ENCODE results near the gene KISS1R.

The KISS1R gene

GRCh38 chr19:884420-885211 lies 32.5 kb upstream of the KISS1R start:
- Histone ChIP-seq H3K79me2 (ENCODE audit: low read length) (peaks cover 2% of the 10 kb centered on the region; the same call in 1 of the 2 replicates), H2AFZ (ENCODE audit: low read length) (no peak overlapping the region), H3K9ac (ENCODE audit: low read length) (no peak overlapping the region), H3K4me2 (ENCODE audit: low read depth, low read length) (no peak overlapping the region), H3K9me2 (replicated peaks; ENCODE audit: insufficient read depth, low read length) (no peaks in the 10 kb centered on the region), H3K27me3 (replicated peaks; ENCODE audit: insufficient read depth, low read length) (no peaks in the 10 kb centered on the region), H4K20me1 (ENCODE audit: insufficient read depth, low read length) (no peaks in the 10 kb centered on the region; the same call in 1 of the 2 replicates), H3F3A (ENCODE audit: insufficient read depth, low read length) (no peaks in the 10 kb centered on the region), H3K4me3 (ENCODE audit: low read length) (no peak overlapping the region), H3K27ac (ENCODE audit: low read length) (no peak overlapping the region), H3K36me3 (replicated peaks; ENCODE audit: insufficient read depth, low read length) (no peaks in the 10 kb centered on the region; the same call in 1 of the 2 replicates), H3K9me3 (replicated peaks; ENCODE audit: insufficient read depth, low read length) (no peaks in the 10 kb centered on the region), H3K4me1 (ENCODE audit: low read length) (no peaks in the 10 kb centered on the region)
- no peak for DNase-seq
- TF ChIP-seq EZH2 (optimal IDR thresholded peaks at IDR 0.05; ENCODE audit: low read depth, low read length) (no peak), EZH2phosphoT487 (IDR thresholded peaks at IDR 0.05; ENCODE audit: low read length) (no peak), CTCF (IDR thresholded peaks at IDR 0.05; ENCODE audit: low read length) (no peak)

GRCh38 chr19:885536-886224 lies 31.5 kb upstream of the KISS1R start:
- no peaks in the 10 kb centered on the region for H3K4me1 ChIP-seq (ENCODE audit: low read length)
- peaks cover 13% of the 10 kb centered on the region for H3K79me2 ChIP-seq (ENCODE audit: low read length)
- DNase-seq = no peak
- H3F3A ChIP-seq (ENCODE audit: insufficient read depth, low read length) = no peaks in the 10 kb centered on the region
- H3K9ac ChIP-seq (ENCODE audit: low read length) = no peak overlapping the region
- no peak overlapping the region for H2AFZ ChIP-seq (ENCODE audit: low read length)
- no peak overlapping the region for H3K27ac ChIP-seq (ENCODE audit: low read length)
- H3K36me3 ChIP-seq (replicated peaks; ENCODE audit: insufficient read depth, low read length) = no peaks in the 10 kb centered on the region; the same call in 1 of the 2 replicates
- H3K9me2 ChIP-seq (replicated peaks; ENCODE audit: insufficient read depth, low read length) = no peaks in the 10 kb centered on the region
- H4K20me1 ChIP-seq (ENCODE audit: insufficient read depth, low read length) = no peaks in the 10 kb centered on the region; the same call in 1 of the 2 replicates
- no peaks in the 10 kb centered on the region for H3K27me3 ChIP-seq (replicated peaks; ENCODE audit: insufficient read depth, low read length)
- no peaks in the 10 kb centered on the region for H3K9me3 ChIP-seq (replicated peaks; ENCODE audit: insufficient read depth, low read length)
- H3K4me2 ChIP-seq (ENCODE audit: low read depth, low read length) = no peak overlapping the region
- no peak overlapping the region for H3K4me3 ChIP-seq (ENCODE audit: low read length)
- TF ChIP-seq EZH2 (optimal IDR thresholded peaks at IDR 0.05; ENCODE audit: low read depth, low read length) (no peak), EZH2phosphoT487 (IDR thresholded peaks at IDR 0.05; ENCODE audit: low read length) (no peak), CTCF (IDR thresholded peaks at IDR 0.05; ENCODE audit: low read length) (no peak)

DNA sequence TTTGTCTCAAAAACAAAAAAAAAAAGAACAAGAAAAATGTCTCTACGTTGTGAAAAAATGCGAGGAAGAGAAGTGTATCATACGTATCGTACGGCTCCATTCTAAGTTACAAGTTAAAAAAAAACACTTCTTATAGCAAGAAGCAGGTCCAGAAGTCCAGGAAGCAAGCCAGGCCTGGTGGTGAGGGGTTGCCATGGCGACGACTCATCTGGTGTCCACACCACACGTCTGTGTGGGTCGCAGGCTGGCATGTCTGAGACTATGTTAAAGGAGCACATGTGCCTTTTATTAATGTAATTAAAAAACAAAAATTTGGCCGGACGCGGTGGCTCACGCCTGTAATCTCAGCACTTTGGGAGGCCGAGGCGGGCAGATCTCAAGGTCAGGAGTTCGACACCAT lies 30.1 kb upstream of the KISS1R start:
- Histone ChIP-seq H3K27ac (ENCODE audit: low read length) (no peak overlapping the region), H3F3A (ENCODE audit: insufficient read depth, low read length) (no peaks in the 10 kb centered on the region)
- DNase-seq = no peak

More for the DNA sequence above, 30.1 kb upstream of the KISS1R start:
- no peaks in the 10 kb centered on the region for H3K9me3 ChIP-seq (replicated peaks; ENCODE audit: insufficient read depth, low read length)
- H3K9me2 ChIP-seq (replicated peaks; ENCODE audit: insufficient read depth, low read length) = no peaks in the 10 kb centered on the region
- no peak overlapping the region for H3K4me3 ChIP-seq (ENCODE audit: low read length)
- no peak overlapping the region for H3K4me2 ChIP-seq (ENCODE audit: low read depth, low read length)
- no peak overlapping the region for H3K9ac ChIP-seq (ENCODE audit: low read length)
- peaks cover 25% of the 10 kb centered on the region for H3K79me2 ChIP-seq (ENCODE audit: low read length)
- no peaks in the 10 kb centered on the region for H3K27me3 ChIP-seq (replicated peaks; ENCODE audit: insufficient read depth, low read length)
- no peaks in the 10 kb centered on the region; the same call in 1 of the 2 replicates for H4K20me1 ChIP-seq (ENCODE audit: insufficient read depth, low read length)
- H2AFZ ChIP-seq (ENCODE audit: low read length) = no peak overlapping the region
- no peaks in the 10 kb centered on the region for H3K4me1 ChIP-seq (ENCODE audit: low read length)
- no peak for TF ChIP-seq CTCF (IDR thresholded peaks at IDR 0.05; ENCODE audit: low read length)
- TF ChIP-seq EZH2 (optimal IDR thresholded peaks at IDR 0.05; ENCODE audit: low read depth, low read length) = no peak
- no peak for TF ChIP-seq EZH2phosphoT487 (IDR thresholded peaks at IDR 0.05; ENCODE audit: low read length)
- H3K36me3 ChIP-seq (replicated peaks; ENCODE audit: insufficient read depth, low read length) = no peaks in the 10 kb centered on the region; the same call in 1 of the 2 replicates
